ENCODE data around the gene P2RY4. TPM values are rescaled to one million over a fixed set of nuclear protein-coding genes. Genes with fewer than 3 reads are reported as not detected.
"Not testable (repeated sequence)": the region's sequence is repeated elsewhere in the genome, so short reads cannot be mapped to it uniquely, and the experiment has no call there.

P2RY4 gene
- total RNA-seq, 3 donors from 2014 or later, result 0.33 to 1.3 (median 0.64) TPM

DNA sequence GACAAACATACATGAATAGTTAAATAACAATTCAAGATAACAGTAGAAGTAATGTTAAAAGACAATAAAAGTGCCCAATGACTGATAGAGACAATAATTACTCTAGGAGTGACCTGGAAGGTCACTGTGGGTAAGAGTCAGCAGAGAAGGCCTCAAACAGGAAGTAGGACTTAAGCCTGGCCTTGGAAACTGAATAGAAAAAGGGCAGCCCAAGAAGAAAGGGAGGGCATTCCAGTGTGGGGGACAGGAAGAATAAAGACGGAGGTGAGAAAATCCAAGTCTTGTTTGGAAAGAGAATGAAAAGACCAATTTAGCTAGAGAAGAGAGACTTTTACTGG lies 6.0 kb downstream of the P2RY4 start:
- TF ChIP-seq POLR2A (IDR thresholded peaks at IDR 0.05) (no peak), CTCF (IDR thresholded peaks at IDR 0.05) (no peak), POLR2AphosphoS5 (IDR thresholded peaks at IDR 0.05) (no peak)
- H3K27me3 ChIP-seq, result peaks cover 0 to 20% of the 10 kb centered on the region in 2 donors

GRCh38 chrX:70253377-70254062 lies 6.5 kb downstream of the P2RY4 start:
- H3K9me3 ChIP-seq, result no peaks in the 10 kb centered on the region
- no peaks in the 10 kb centered on the region for H3K4me1 ChIP-seq
- no peaks in the 10 kb centered on the region for H3K36me3 ChIP-seq
- TF ChIP-seq POLR2A (IDR thresholded peaks at IDR 0.05) (no peak), POLR2AphosphoS5 (IDR thresholded peaks at IDR 0.05) (no peak)
- intact Hi-C loops (cut with DNase I; ENCODE audit: low total_unique reads), result no loop called here
- no peak overlapping the region for H3K4me3 ChIP-seq
- peaks cover 0 to 17% of the 10 kb centered on the region in 2 donors for H3K27me3 ChIP-seq
- DNase-seq (ENCODE audit: low spot score in 2 of 2), result no peak
- no peak overlapping the region for H3K27ac ChIP-seq

More for the DNA sequence above, 6.0 kb downstream of the P2RY4 start:
- H3K36me3 ChIP-seq, result no peaks in the 10 kb centered on the region
- H3K9me3 ChIP-seq, result no peaks in the 10 kb centered on the region
- no peak overlapping the region for H3K27ac ChIP-seq
- no peaks in the 10 kb centered on the region for H3K4me1 ChIP-seq
- no peak overlapping the region for H3K4me3 ChIP-seq
- no peak for DNase-seq (ENCODE audit: low spot score in 2 of 2)
- intact Hi-C loops (cut with DNase I; ENCODE audit: low total_unique reads), result no loop called here

GRCh38 chrX:70252491-70252890 lies 7.5 kb downstream of the P2RY4 start:
- no peak overlapping the region for H3K27ac ChIP-seq
- no peaks in the 10 kb centered on the region for H3K36me3 ChIP-seq
- no peak overlapping the region for H3K4me3 ChIP-seq

DNA sequence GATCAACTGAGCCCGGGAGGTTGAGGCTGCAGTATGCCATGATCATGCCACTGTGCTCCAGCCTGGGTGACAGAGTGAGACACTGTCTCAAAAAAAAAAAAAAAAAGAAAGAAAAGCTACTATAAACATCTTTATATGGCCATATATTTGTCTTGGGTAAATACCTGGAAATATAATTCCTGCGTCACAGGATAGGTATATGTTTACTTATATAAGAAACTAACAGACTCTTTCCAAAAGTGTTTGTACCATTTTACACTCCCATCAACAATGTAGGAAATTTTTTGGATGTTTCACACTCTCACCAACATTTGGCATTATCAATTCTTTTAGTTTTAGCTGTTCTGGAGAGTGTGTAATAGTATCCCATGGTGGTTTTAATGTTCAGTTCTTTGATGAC lies 12.8 kb downstream of the P2RY4 start:
- Histone ChIP-seq H3K27me3 (peaks cover 0 to 22% of the 10 kb centered on the region in 2 donors), H3K4me1 (no peaks in the 10 kb centered on the region), H3K9me3 (no peaks in the 10 kb centered on the region), H3K4me3 (no peak overlapping the region), H3K27ac (no peak overlapping the region), H3K36me3 (no peaks in the 10 kb centered on the region)
- no peak for DNase-seq (ENCODE audit: low spot score in 2 of 2)
- intact Hi-C loops (cut with DNase I; ENCODE audit: low total_unique reads), result no loop called here
- TF ChIP-seq POLR2AphosphoS5 (IDR thresholded peaks at IDR 0.05) (no peak), CTCF (IDR thresholded peaks at IDR 0.05) (no peak), POLR2A (IDR thresholded peaks at IDR 0.05) (no peak)

More at GRCh38 chrX:70252491-70252890, 7.5 kb downstream of the P2RY4 start:
- no peaks in the 10 kb centered on the region for H3K9me3 ChIP-seq
- TF ChIP-seq POLR2A (IDR thresholded peaks at IDR 0.05) (no peak), POLR2AphosphoS5 (IDR thresholded peaks at IDR 0.05) (no peak), CTCF (IDR thresholded peaks at IDR 0.05) (no peak)
- DNase-seq (ENCODE audit: low spot score in 2 of 2), result no peak
- H3K27me3 ChIP-seq, result peaks cover 0 to 17% of the 10 kb centered on the region in 2 donors
- no peaks in the 10 kb centered on the region for H3K4me1 ChIP-seq
- intact Hi-C loops (cut with DNase I; ENCODE audit: low total_unique reads), result no loop called here

DNA sequence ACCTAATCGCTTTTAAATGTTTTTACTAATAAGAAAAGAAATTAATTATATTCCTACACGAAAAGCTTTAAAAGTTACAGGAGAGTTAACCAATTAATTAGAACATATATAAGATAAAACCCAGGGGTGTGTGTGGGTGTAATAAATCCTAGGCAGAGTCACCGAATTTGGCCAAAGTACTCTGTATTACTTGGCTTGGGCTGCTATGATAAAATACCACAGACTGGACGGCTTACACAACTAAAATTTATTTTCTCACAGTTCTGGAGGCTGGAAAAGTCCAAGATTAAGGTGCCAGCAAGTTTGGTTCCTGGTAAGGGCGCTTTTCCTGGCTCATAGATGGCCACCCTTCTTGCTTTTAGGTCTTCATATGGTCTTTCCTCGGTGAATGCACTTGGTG lies 15.1 kb downstream of the P2RY4 start:
- Histone ChIP-seq H3K9me3 (no peaks in the 10 kb centered on the region), H3K27me3 (peaks cover 0 to 38% of the 10 kb centered on the region in 2 donors), H3K4me1 (no peaks in the 10 kb centered on the region), H3K4me3 (no peak overlapping the region), H3K27ac (no peak overlapping the region), H3K36me3 (no peaks in the 10 kb centered on the region)
- no peak for DNase-seq (ENCODE audit: low spot score in 2 of 2)
- TF ChIP-seq CTCF (IDR thresholded peaks at IDR 0.05) (no peak), POLR2AphosphoS5 (IDR thresholded peaks at IDR 0.05) (no peak), POLR2A (IDR thresholded peaks at IDR 0.05) (no peak)
- intact Hi-C loops (cut with DNase I; ENCODE audit: low total_unique reads), result no loop called here

DNA sequence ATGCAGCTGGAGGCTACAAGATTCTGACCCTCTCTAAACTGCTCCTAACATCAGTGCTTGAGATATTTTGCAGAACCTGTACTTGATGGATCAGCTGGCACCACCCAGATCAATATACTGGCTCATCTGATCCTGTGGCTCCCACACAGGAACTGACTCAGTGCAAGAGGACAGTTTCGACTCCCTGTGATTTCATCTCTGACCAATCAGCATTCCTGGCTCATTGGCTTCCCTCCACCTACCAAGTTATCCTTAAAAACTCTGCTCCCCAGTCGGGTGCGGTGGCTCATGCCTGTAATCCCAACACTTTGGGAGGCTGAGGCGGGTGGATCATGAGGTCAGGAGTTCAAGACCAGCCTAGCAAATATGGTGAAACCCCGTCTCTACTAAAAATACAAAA lies 16.4 kb downstream of the P2RY4 start:
- H3K9me3 ChIP-seq; H3K27ac ChIP-seq; H3K4me3 ChIP-seq; intact Hi-C loops (cut with DNase I; ENCODE audit: low total_unique reads); H3K4me1 ChIP-seq; H3K36me3 ChIP-seq; DNase-seq (ENCODE audit: low spot score in 2 of 2): not testable (repeated sequence)
- peaks cover 0 to 50% of the 10 kb centered on the region in 2 donors for H3K27me3 ChIP-seq

All from breast epithelium (tissue), 4 donors.